DMS114 treated with DMSO at 0.1 percent for 48 hours (cell line): ENCODE measurements around the gene C2.
"Not testable (repeated sequence)": the region's sequence is repeated elsewhere in the genome, so short reads cannot be mapped to it uniquely, and the experiment has no call there.

ENCODE experiments used
- DNase-seq: peaks from one replicate; lab custom pipeline; 2025; ENCODE audit not compliant: unreplicated experiment; lab: John Stamatoyannopoulos, UW

Gene C2

GRCh38 chr6:31976065-31976464, 48.5 kb downstream of the C2 start:
- DNase-seq, result not testable (repeated sequence)

- no peak for DNase-seq
Observed at GRCh38 chr6:31977816-31978431, 50.4 kb downstream of the C2 start.

GRCh38 chr6:31978831-31979230, 51.3 kb downstream of the C2 start:
- no peak for DNase-seq

- DNase-seq, result no peak
Observed at GRCh38 chr6:31979238-31979898, 51.9 kb downstream of the C2 start.

- DNase-seq, result not testable (repeated sequence)
Observed at GRCh38 chr6:31980195-31980876, 52.8 kb downstream of the C2 start.

GRCh38 chr6:31980998-31981397, 53.5 kb downstream of the C2 start:
- DNase-seq, result not testable (repeated sequence)

- DNase-seq, result not testable (repeated sequence)
Observed at GRCh38 chr6:31981744-31982143, 54.2 kb downstream of the C2 start, which contains the start of gene C4A. C4A (plus strand) TSS chr6:31982057; CDS start chr6:31982108, 51 bp downstream.

GRCh38 chr6:31989363-31989762, 61.8 kb downstream of the C2 start:
- DNase-seq, result not testable (repeated sequence)

GRCh38 chr6:31994421-31994820, 66.9 kb downstream of the C2 start:
- not testable (repeated sequence) for DNase-seq
